GM23338 (cell line): Measurements from ENCODE around the gene LOXL1. TPM values are rescaled to one million over a fixed set of nuclear protein-coding genes. Genes with fewer than 3 reads are reported as not detected.

Source experiments
- ATAC-seq: fragments of 200-7000 bp; cut with Tn5 transposase; 3 replicates; pipeline ENCODE4 v1.9.1; 2020
- DNase-seq: peaks from one replicate; pipeline ENCODE4 v3.0.0-alpha.2; 2015; ENCODE audit warnings: low spot score
- H2AFZ ChIP-seq: fragments of 200-600 bp; sonication (generic); 2 replicates; pipeline ENCODE4 v1.8.0; 2016; ENCODE audit warnings: antibody characterized with exemption, mild to moderate bottlenecking, moderate library complexity
- H3F3A ChIP-seq: fragments of 200-600 bp; sonication (generic); replicated peaks from 2 replicates; pipeline ENCODE4 v1.8.0; 2017; ENCODE audit warnings: antibody characterized with exemption, mixed run types, low read depth
- H3K27ac ChIP-seq: fragments of 200-600 bp; sonication (generic); 2 replicates; pipeline ENCODE4 v1.6.1; 2016; ENCODE audit warnings: low read depth
- H3K27me3 ChIP-seq: fragments of 200-600 bp; sonication (generic); 2 replicates; pipeline ENCODE4 v1.8.0; 2016; ENCODE audit warnings: mild to moderate bottlenecking, mixed run types, moderate library complexity; ENCODE audit not compliant: insufficient read depth
- H3K36me3 ChIP-seq: fragments of 200-600 bp; sonication (generic); 2 replicates; pipeline ENCODE4 v1.8.0; 2016; ENCODE audit warnings: mild to moderate bottlenecking; ENCODE audit not compliant: insufficient read depth
- H3K4me1 ChIP-seq: fragments of 200-600 bp; sonication (generic); 2 replicates; pipeline ENCODE4 v1.8.0; 2016; ENCODE audit warnings: mild to moderate bottlenecking, moderate library complexity; ENCODE audit not compliant: insufficient read depth
- H3K4me2 ChIP-seq: fragments of 200-600 bp; sonication (generic); 2 replicates; pipeline ENCODE4 v1.7.1; 2017; ENCODE audit warnings: mixed run types
- H3K4me3 ChIP-seq: fragments of 200-600 bp; sonication (generic); 2 replicates; pipeline ENCODE4 v1.6.1; 2016; ENCODE audit warnings: mixed run types
- H3K79me2 ChIP-seq: fragments of 200-600 bp; sonication (generic); replicated peaks from 2 replicates; pipeline ENCODE4 v1.8.0; 2017; ENCODE audit warnings: mild to moderate bottlenecking; ENCODE audit not compliant: insufficient read depth
- H3K9me2 ChIP-seq: fragments of 200-600 bp; sonication (generic); 2 replicates; pipeline ENCODE4 v1.8.0; 2017; ENCODE audit not compliant: insufficient read depth
- H4K20me1 ChIP-seq: fragments of 200-600 bp; sonication (generic); replicated peaks from 2 replicates; pipeline ENCODE4 v1.8.0; 2017; ENCODE audit warnings: mild to moderate bottlenecking; ENCODE audit not compliant: insufficient read depth
- H3K27ac Mint-ChIP-seq: 2 replicates; pipeline ENCODE4 v1.8.0; 2020; ENCODE audit warnings: inconsistent platforms, mild to moderate bottlenecking, moderate library complexity, mixed read lengths
- H3K27me3 Mint-ChIP-seq: 3 replicates; pipeline ENCODE4 v1.8.0; 2022; ENCODE audit warnings: low read depth, mild to moderate bottlenecking, moderate library complexity, mixed read lengths, inconsistent platforms; ENCODE audit not compliant: insufficient read depth, poor library complexity
- H3K36me3 Mint-ChIP-seq: 3 replicates; pipeline ENCODE4 v1.8.0; 2021; ENCODE audit warnings: low read depth, mild to moderate bottlenecking, inconsistent platforms, moderate library complexity, mixed read lengths
- H3K4me1 Mint-ChIP-seq: 3 replicates; pipeline ENCODE4 v1.8.0; 2020; ENCODE audit warnings: mild to moderate bottlenecking, inconsistent platforms, mixed read lengths
- H3K4me3 Mint-ChIP-seq: 3 replicates; pipeline ENCODE4 v1.8.0; 2021; ENCODE audit warnings: moderate library complexity, mild to moderate bottlenecking, inconsistent platforms, mixed read lengths
- H3K9me3 Mint-ChIP-seq: 3 replicates; pipeline ENCODE4 v1.8.0; 2020; ENCODE audit warnings: moderate library complexity, mild to moderate bottlenecking, inconsistent platforms, mixed read lengths
- CTCF ChIP-seq, 2 experiments: fragments of 200-600 bp in 1 of 2; sonication (generic) in 1 of 2; conservative IDR thresholded peaks; 2 replicates each; pipeline versions ENCODE4 v1.5.1 to v1.6.1; 2016 to 2017; ENCODE audit warnings: antibody characterized with exemption in 2 of 2, low read depth in 2 of 2, mild to moderate bottlenecking in 2 of 2, moderate library complexity in 1 of 2
- EZH2 ChIP-seq: fragments of 200-600 bp; sonication (generic); IDR thresholded peaks from one replicate; pipeline ENCODE4 v1.8.0; 2017; ENCODE audit warnings: antibody characterized with exemption, mild to moderate bottlenecking, low read depth; ENCODE audit not compliant: unreplicated experiment
- JUNB ChIP-seq: IDR thresholded peaks from one replicate; pipeline ENCODE4 v1.6.1; 2016; ENCODE audit warnings: antibody characterized with exemption; ENCODE audit not compliant: unreplicated experiment
- REST ChIP-seq: IDR thresholded peaks from one replicate; pipeline ENCODE4 v1.6.1; 2018; ENCODE audit warnings: antibody characterized with exemption; ENCODE audit not compliant: unreplicated experiment
- ZNF114 ChIP-seq: fragments of 250-450 bp; sonication (Bioruptor Pico); IDR thresholded peaks from 2 replicates; pipeline ENCODE4 v1.5.0; 2020; ENCODE audit warnings: mild to moderate bottlenecking, moderate library complexity
- ZNF331 ChIP-seq: fragments of 250-450 bp; sonication (Bioruptor Pico); IDR thresholded peaks from 2 replicates; pipeline ENCODE4 v1.5.0; 2020; ENCODE audit warnings: low read depth, mild to moderate bottlenecking, moderate library complexity
- polyA plus RNA-seq: library from polyadenylated mRNA; unstranded; fragments of >200 nt; fragmentation: Nextera tagmentation; extraction: Ambion mirVana; gene quantifications from 2 replicates; pipeline ENCODE4 v1.2.1, GENCODE V29; 2016
- total RNA-seq: library from RNA; depleted of rRNA; stranded (reverse); fragments of >200 nt; shearing (Covaris generic); gene quantifications from 2 replicates; pipeline ENCODE4 v1.2.3, GENCODE V29; 2014

LOXL1 gene
- total and polyA plus RNA-seq, 2 experiments from 2014 or later: 6.9 to 10.8 TPM

DNA sequence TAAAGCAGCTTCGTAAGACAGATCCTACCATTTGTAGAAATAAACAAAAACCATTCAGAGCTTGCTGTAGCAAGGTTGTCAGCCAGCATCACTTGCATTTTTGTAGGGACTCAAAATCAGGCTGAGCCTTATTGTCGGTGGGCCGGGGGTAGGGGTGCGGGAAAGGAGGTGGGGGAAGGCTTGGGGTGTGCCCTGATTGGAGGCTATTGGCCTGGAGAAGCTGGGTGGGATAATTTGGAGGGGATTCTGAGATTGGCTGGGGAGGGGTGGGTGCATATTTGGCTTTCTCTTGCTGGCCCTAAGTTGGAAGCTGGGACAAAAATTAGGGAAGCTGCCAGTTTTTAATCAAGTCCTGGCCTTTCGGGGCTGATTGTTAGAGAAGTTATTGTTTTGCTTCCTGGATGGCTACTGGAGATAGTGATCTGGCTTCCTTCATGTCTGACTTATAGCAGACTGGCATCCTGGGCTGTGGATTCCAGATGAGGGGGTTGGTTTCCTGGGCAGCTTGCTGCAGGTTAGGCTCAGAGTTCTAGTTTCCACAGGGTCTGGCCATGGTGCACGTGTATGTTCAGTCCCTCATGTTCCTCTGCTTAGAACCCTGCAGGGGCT lies 43.0 kb downstream of the LOXL1 start:
- H3K4me1 Mint-ChIP-seq: peaks cover 39% of the 10 kb centered on the region
- no peaks in the 10 kb centered on the region for H3K36me3 ChIP-seq

More for the DNA sequence above, 43.0 kb downstream of the LOXL1 start:
- Histone ChIP-seq H3K79me2 (no peaks in the 10 kb centered on the region), H3K9me2 (no peaks in the 10 kb centered on the region), H4K20me1 (no peaks in the 10 kb centered on the region), H3F3A (no peaks in the 10 kb centered on the region), H2AFZ (peak overlapping the region; percentile 43; the same call in 1 of the 2 replicates), H3K27me3 (peaks cover 3% of the 10 kb centered on the region; the same call in 1 of the 2 replicates), H3K4me3 (no peak overlapping the region), H3K4me2 (no peak overlapping the region), H3K27ac (no peak overlapping the region), H3K4me1 (peaks cover 34% of the 10 kb centered on the region)
- DNase-seq (no peak), ATAC-seq (no peak)
- Mint-ChIP-seq H3K9me3 (peaks cover 1% of the 10 kb centered on the region; the same call in 1 of the 3 replicates), H3K4me3 (no peak overlapping the region), H3K27ac (no peak overlapping the region), H3K27me3 (peaks cover 6% of the 10 kb centered on the region), H3K36me3 (no peaks in the 10 kb centered on the region; the same call in 2 of the 3 replicates)
- TF ChIP-seq JUNB: no peak
- no peak for TF ChIP-seq REST
- no peak for TF ChIP-seq ZNF114 (CRISPR knock-in tag)
- no peak for TF ChIP-seq CTCF (conservative IDR thresholded peaks at IDR 0.05; ENCODE audit: low read depth in 2 of 2)
- no peak for TF ChIP-seq EZH2
- TF ChIP-seq ZNF331 (CRISPR knock-in tag): no peak
